Ishikawa (cell line): Measurements from ENCODE around the gene SMPD1.

Experiments used
- CEBPB ChIP-seq: IDR thresholded peaks from 2 replicates; pipeline ENCODE4 v1.6.1; 2012
- CREB1 ChIP-seq: IDR thresholded peaks from 2 replicates; pipeline ENCODE4 v1.6.1; 2012; ENCODE audit warnings: low read depth
- EGR1 ChIP-seq: IDR thresholded peaks from 2 replicates; pipeline ENCODE4 v1.6.1; 2012
- EP300 ChIP-seq: IDR thresholded peaks from 2 replicates; pipeline ENCODE4 v1.6.1; 2012; ENCODE audit warnings: borderline replicate concordance
- FOXM1 ChIP-seq: IDR thresholded peaks from 2 replicates; pipeline ENCODE4 v1.6.1; 2012; ENCODE audit warnings: low read depth, borderline replicate concordance
- NFIC ChIP-seq: IDR thresholded peaks from 2 replicates; pipeline ENCODE4 v1.6.1; 2012
- RAD21 ChIP-seq: IDR thresholded peaks from 2 replicates; pipeline ENCODE4 v1.6.1; 2012; ENCODE audit warnings: low read depth
- TAF1 ChIP-seq: IDR thresholded peaks from 2 replicates; pipeline ENCODE4 v1.6.1; 2012; ENCODE audit warnings: low read depth, mild to moderate bottlenecking
- TCF12 ChIP-seq: IDR thresholded peaks from 2 replicates; pipeline ENCODE4 v1.6.1; 2012; ENCODE audit warnings: low read depth
- TEAD4 ChIP-seq: IDR thresholded peaks from 2 replicates; pipeline ENCODE4 v1.6.1; 2012
- YY1 ChIP-seq: IDR thresholded peaks from 2 replicates; pipeline ENCODE4 v1.6.1; 2012; ENCODE audit warnings: low read depth
- ZBTB7A ChIP-seq: IDR thresholded peaks from 2 replicates; pipeline ENCODE4 v1.6.1; 2012; ENCODE audit warnings: low read depth
- TF ChIP-seq, protein P1 (sequence below): IDR thresholded peaks from 2 replicates; pipeline ENCODE4 v1.6.1; 2012
- TF ChIP-seq, protein P2 (sequence below): IDR thresholded peaks from 2 replicates; pipeline ENCODE4 v1.6.1; 2012; ENCODE audit warnings: low read depth, mild to moderate bottlenecking
- TF ChIP-seq, protein P3 (sequence below): IDR thresholded peaks from 2 replicates; pipeline ENCODE4 v1.6.1; 2012

SMPD1 gene

DNA sequence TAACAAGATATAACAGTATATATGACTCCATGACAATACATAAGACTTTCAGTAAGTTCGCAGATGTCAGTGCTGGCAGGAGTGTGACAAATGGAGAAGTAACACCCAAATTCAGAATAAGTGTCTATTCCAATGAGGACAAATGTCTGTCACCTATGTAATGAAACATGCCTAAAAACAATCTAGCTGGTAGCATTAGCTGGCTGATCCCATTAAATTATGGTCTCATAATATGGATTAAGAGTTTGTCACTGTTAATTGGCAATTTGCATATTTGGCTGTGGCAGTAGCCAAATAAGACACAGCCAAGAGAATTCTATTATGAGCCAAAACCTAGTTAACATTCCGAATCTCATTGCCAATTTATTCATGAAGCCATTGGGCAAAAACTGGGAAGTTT is 39.8 kb upstream of the SMPD1 start:
- TF ChIP-seq TEAD4: no peak
- TF ChIP-seq TCF12: no peak
- TF ChIP-seq, protein P1, sequence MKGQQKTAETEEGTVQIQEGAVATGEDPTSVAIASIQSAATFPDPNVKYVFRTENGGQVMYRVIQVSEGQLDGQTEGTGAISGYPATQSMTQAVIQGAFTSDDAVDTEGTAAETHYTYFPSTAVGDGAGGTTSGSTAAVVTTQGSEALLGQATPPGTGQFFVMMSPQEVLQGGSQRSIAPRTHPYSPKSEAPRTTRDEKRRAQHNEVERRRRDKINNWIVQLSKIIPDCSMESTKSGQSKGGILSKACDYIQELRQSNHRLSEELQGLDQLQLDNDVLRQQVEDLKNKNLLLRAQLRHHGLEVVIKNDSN: no peak
- TF ChIP-seq ZBTB7A: no peak
- no peak for TF ChIP-seq CREB1
- TF ChIP-seq, protein P2, sequence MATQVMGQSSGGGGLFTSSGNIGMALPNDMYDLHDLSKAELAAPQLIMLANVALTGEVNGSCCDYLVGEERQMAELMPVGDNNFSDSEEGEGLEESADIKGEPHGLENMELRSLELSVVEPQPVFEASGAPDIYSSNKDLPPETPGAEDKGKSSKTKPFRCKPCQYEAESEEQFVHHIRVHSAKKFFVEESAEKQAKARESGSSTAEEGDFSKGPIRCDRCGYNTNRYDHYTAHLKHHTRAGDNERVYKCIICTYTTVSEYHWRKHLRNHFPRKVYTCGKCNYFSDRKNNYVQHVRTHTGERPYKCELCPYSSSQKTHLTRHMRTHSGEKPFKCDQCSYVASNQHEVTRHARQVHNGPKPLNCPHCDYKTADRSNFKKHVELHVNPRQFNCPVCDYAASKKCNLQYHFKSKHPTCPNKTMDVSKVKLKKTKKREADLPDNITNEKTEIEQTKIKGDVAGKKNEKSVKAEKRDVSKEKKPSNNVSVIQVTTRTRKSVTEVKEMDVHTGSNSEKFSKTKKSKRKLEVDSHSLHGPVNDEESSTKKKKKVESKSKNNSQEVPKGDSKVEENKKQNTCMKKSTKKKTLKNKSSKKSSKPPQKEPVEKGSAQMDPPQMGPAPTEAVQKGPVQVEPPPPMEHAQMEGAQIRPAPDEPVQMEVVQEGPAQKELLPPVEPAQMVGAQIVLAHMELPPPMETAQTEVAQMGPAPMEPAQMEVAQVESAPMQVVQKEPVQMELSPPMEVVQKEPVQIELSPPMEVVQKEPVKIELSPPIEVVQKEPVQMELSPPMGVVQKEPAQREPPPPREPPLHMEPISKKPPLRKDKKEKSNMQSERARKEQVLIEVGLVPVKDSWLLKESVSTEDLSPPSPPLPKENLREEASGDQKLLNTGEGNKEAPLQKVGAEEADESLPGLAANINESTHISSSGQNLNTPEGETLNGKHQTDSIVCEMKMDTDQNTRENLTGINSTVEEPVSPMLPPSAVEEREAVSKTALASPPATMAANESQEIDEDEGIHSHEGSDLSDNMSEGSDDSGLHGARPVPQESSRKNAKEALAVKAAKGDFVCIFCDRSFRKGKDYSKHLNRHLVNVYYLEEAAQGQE: no peak
- TF ChIP-seq EP300: no peak
- TF ChIP-seq NFIC: no peak
- TF ChIP-seq CEBPB: no peak
- TF ChIP-seq, protein P3, sequence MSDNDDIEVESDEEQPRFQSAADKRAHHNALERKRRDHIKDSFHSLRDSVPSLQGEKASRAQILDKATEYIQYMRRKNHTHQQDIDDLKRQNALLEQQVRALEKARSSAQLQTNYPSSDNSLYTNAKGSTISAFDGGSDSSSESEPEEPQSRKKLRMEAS: no peak
- TF ChIP-seq FOXM1: no peak

- TF ChIP-seq TEAD4 (no peak), CREB1 (no peak), TCF12 (no peak), CEBPB (no peak), EP300 (no peak), ZBTB7A (no peak), YY1 (no peak), NFIC (no peak), TAF1 (no peak)
- TF ChIP-seq, protein P3: no peak
- TF ChIP-seq, protein P2: no peak
These were observed 38.4 kb upstream of the SMPD1 start for GRCh38 chr11:6351782-6352382.

DNA sequence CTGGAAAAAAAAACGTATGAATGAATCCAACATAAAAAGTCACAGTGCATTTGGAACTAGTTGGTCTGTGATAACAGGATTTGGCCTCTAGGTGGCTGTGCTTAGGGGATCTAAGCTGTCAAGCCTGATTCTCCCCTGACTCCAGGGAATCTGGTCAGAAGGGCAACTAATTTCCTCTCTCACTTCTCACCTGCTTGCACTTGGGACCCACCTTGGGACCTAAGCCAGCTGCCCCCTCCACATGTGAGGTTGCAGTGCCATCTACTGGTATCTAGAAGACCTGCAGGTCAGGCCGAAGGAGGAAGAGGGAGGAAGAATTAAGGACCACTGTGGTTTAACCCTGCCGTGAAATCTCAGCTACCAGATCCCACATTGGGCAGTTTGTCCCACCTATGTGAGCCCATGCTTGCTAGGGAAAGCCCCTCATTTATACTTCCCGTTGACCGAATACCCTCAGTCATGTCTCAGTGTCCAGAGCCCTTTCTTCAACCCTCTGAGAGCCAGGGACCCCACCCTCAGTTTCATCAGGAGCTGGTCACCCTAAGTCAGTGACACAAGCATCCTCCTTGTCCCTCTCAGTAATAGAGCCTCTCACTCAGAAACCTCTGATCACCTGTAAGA is 36.8 kb upstream of the SMPD1 start:
- TF ChIP-seq RAD21: peak; percentile 97
- peak; percentile 88 for TF ChIP-seq NFIC
- no peak for TF ChIP-seq TCF12

DNA sequence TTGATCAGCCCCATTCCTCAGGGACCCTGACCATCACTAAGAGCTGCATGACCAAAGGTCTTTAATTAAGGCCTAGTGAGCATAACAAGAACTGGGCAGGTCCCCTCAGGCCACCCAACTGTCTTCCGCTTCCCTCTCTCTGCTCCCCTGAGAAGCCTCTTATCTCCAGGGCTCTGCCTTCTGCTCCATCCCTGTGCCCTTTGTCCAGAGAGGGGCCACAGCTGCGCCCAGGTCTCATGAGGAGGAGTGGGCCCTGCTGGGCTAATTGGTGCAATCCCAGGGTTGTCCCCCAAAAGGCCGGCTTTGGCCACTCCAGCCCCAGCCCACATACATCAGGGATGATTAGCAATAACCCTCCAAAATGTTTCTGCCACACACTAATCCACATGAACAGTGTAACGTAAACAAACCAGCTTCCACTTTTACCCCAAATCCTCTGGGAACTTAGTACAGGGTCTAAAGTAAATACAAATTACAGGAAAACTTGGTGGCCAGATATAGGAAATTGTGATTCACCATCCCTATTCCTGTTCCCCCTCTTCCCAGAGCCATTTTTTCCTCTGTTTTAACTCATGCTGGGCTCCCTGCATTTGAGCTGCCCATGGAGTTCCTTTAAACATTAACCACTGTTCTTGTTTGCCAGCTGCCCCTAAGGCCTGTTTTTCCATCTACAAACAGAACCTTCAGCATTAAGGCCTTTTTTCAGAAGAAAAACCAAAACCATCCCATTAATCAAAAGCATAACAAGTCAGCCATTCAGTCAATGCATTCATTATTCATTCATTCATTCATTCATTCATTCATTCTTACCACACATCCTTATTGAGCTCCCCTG is 35.4 kb upstream of the SMPD1 start:
- TF ChIP-seq FOXM1 (no peak), ZBTB7A (no peak), TEAD4 (no peak)
- TF ChIP-seq, protein P3: no peak

DNA sequence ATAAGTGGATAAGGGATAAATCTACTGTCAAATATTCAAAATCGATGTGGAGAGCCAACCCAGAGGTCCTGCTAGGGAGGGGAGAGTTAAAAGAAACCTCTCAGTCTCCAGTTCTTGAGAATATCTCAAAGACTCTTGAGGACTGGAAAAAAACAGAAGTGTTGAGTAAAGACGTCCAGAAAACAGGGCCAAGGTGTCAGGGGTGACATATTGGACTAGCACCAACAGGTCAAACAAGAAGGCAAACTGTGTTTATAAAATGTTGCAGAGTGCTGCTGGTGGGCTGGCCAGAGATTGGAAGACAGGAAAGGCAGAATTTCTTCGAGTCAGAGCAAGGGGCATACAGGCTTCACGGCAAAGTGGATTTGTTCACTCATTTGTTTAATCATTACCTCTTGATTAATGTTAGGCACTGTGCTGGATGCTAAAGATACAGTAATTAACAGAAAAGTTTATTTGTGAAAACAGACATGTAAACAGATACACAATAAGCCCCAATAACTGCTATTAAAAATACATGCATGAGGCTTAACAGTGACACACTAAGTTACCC is 33.7 kb upstream of the SMPD1 start:
- TF ChIP-seq TEAD4: no peak
- TF ChIP-seq, protein P3: no peak

DNA sequence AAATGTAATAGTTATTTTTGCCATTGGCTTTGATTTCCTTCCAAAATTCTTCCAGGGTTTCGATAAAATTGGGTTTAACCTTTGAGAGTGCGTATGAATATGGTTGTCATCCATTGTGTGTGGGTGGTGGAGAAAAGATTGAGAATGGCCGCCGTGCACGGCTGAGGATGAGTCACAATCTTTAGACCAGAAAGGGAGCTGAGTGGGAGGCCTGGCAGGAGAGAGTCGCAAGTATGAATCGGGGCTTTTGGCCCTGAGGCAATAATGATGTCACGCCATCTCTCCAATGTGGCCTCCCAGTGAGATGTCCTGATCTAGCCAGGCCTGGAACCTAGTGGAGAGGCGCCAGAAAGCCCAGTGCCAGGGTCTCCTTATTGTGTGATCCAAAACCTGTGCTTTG is 33.1 kb upstream of the SMPD1 start:
- TF ChIP-seq NFIC (no peak), TCF12 (no peak), TEAD4 (no peak), EGR1 (no peak), TAF1 (no peak), RAD21 (no peak), ZBTB7A (no peak), EP300 (no peak), YY1 (no peak), CREB1 (no peak), FOXM1 (no peak), CEBPB (no peak)
- TF ChIP-seq, protein P2: no peak
- TF ChIP-seq, protein P1: no peak
- TF ChIP-seq, protein P3: no peak
